Body of pancreas (tissue), 4 donors: ENCODE results near the gene ARHGEF17. TPM values are rescaled to one million over a fixed set of nuclear protein-coding genes. Genes with fewer than 3 reads are reported as not detected.

Experiments used
- ATAC-seq: fragments of 150-250 bp; one replicate; pipeline ENCODE4 v1.9.1; 2016
- DNase-seq, 4 donors: peaks; one replicate each; pipeline ENCODE4 v3.0.0-alpha.2; 2019
- H3K27ac ChIP-seq, 4 donors: fragments of 200-600 bp; sonication (generic); 1 replicate in 3 of 4; 2 replicates in 1 of 4; pipeline versions ENCODE4 v1.5.1 to v1.6.1; 2016 to 2019; ENCODE audit warnings: mild to moderate bottlenecking in 1 of 4, mixed read lengths in 1 of 4, moderate library complexity in 1 of 4
- H3K27me3 ChIP-seq, 2 donors: fragments of 200-600 bp; sonication (generic); one replicate each; pipeline ENCODE4 v1.6.0; 2016; ENCODE audit warnings: mild to moderate bottlenecking in 1 of 2
- H3K36me3 ChIP-seq, 2 donors: fragments of 200-600 bp; sonication (generic); replicated peaks in 1 of 2; 2 replicates each; pipeline ENCODE4 v1.5.1; 2016; ENCODE audit warnings: low read depth in 2 of 2; ENCODE audit not compliant: insufficient read depth in 1 of 2
- H3K4me1 ChIP-seq: fragments of 200-600 bp; sonication (generic); one replicate; pipeline ENCODE4 v1.6.0; 2016
- H3K4me3 ChIP-seq, 2 donors: fragments of 200-600 bp; sonication (generic); 1 replicate in 1 of 2; 2 replicates in 1 of 2; pipeline ENCODE4 v1.5.1; 2016 to 2019
- H3K9me3 ChIP-seq, 3 donors: fragments of 200-600 bp; sonication (generic); 1 replicate in 2 of 3; 2 replicates in 1 of 3; pipeline ENCODE4 v1.5.1; 2016
- POLR2A ChIP-seq, 3 donors: fragments of 450-650 bp; IDR thresholded peaks; one replicate each; pipeline ENCODE4 v1.6.1; 2016; ENCODE audit warnings: antibody characterized with exemption in 3 of 3, mild to moderate bottlenecking in 2 of 3
- WGBS, 2 donors: methylation state at CpG; one replicate each; pipeline ENCODE4 v1.1.5; 2017; 5-methylcytosine and 5-hydroxymethylcytosine counted together
- intact Hi-C: fragments of 100-400 bp; cut with DNase I; formaldehyde crosslinking; loops from one replicate; pipeline ENCODE4 v1.15.1; 2023
- total RNA-seq, 2 donors: library from RNA; depleted of rRNA; stranded (reverse); fragments of >200 nt; gene quantifications; one replicate each; pipeline ENCODE4 v1.1.0, GENCODE V29; 2016
- TF ChIP-seq, protein P1 (sequence below), 7 experiments: fragments of 450-650 bp in 4 of 7; fragments of 200-600 bp in 3 of 7; sonication (generic) in 3 of 7; IDR thresholded peaks; one replicate each; pipeline ENCODE4 v1.5.1; 2016 to 2019; ENCODE audit warnings: antibody characterized with exemption in 7 of 7

Gene ARHGEF17
- total RNA-seq, 2 donors from 2014 or later: 19.2 to 28.0 TPM

DNA sequence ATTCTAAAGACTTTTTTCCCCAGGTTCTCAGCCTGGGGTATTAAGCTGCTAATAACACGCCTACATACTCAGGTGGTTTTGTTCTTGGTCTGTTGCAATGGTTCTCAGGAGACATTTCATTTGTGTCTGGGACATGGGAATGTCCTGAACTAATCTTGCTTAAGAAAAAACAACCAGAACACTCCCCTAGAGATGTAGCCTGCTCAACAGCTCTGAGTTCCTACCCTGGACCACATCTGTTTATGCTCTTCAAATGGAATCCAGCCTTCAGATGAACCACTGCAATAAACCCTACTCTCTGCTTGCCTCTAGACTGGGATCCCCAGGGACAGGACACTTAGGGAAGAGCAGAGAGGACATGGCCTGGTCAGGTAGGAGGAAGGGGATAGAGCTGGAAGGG is 98.1 kb downstream of the ARHGEF17 start:
- Histone ChIP-seq H3K4me1 (no peaks in the 10 kb centered on the region), H3K9me3 (no peaks in the 10 kb centered on the region), H3K4me3 (no peak overlapping the region), H3K36me3 (peaks cover 0 to 6% of the 10 kb centered on the region in 2 donors), H3K27ac (no peak overlapping the region), H3K27me3 (no peaks in the 10 kb centered on the region)
- 75 to 86% methylated on average over 1 of the region's 1 CpG for WGBS, 2 donors
- DNase-seq: no peak
- intact Hi-C loops: no loop called here
- no peak for ATAC-seq
- TF ChIP-seq POLR2A (IDR thresholded peaks at IDR 0.05): no peak
- TF ChIP-seq, protein P1, sequence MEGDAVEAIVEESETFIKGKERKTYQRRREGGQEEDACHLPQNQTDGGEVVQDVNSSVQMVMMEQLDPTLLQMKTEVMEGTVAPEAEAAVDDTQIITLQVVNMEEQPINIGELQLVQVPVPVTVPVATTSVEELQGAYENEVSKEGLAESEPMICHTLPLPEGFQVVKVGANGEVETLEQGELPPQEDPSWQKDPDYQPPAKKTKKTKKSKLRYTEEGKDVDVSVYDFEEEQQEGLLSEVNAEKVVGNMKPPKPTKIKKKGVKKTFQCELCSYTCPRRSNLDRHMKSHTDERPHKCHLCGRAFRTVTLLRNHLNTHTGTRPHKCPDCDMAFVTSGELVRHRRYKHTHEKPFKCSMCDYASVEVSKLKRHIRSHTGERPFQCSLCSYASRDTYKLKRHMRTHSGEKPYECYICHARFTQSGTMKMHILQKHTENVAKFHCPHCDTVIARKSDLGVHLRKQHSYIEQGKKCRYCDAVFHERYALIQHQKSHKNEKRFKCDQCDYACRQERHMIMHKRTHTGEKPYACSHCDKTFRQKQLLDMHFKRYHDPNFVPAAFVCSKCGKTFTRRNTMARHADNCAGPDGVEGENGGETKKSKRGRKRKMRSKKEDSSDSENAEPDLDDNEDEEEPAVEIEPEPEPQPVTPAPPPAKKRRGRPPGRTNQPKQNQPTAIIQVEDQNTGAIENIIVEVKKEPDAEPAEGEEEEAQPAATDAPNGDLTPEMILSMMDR (IDR thresholded peaks at IDR 0.05): no peak

DNA sequence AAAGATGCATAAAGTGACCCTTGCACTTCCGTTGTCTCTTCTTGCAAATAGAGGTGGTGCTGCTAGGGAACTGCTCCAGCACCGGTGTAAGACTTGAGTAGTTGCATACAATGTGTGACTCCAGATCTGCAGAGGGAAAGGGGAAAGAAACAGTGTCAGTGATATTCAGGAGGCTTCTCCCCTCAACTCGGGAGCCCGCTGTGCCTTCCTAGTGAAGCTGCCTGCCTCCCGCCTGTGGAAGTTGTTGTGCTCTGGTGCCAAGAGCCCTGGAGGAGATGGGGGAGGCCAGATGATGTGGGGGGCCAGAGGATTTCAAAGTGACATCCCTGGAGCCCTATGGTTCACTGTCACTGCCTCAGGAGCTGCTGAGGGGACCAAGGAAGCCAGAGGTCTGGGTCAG is 98.5 kb downstream of the ARHGEF17 start:
- no peaks in the 10 kb centered on the region for H3K4me1 ChIP-seq
- intact Hi-C loops: no loop called here
- WGBS, 2 donors: 85 to 86% methylated on average over 5 of the region's 5 CpGs
- no peak overlapping the region for H3K27ac ChIP-seq
- ATAC-seq (no peak), DNase-seq (no peak)
- no peak overlapping the region for H3K4me3 ChIP-seq
- H3K9me3 ChIP-seq: no peaks in the 10 kb centered on the region
- peaks cover 0 to 6% of the 10 kb centered on the region in 2 donors for H3K36me3 ChIP-seq
- H3K27me3 ChIP-seq: no peaks in the 10 kb centered on the region
- TF ChIP-seq, protein P1 (IDR thresholded peaks at IDR 0.05): no peak
- TF ChIP-seq POLR2A (IDR thresholded peaks at IDR 0.05): no peak

DNA sequence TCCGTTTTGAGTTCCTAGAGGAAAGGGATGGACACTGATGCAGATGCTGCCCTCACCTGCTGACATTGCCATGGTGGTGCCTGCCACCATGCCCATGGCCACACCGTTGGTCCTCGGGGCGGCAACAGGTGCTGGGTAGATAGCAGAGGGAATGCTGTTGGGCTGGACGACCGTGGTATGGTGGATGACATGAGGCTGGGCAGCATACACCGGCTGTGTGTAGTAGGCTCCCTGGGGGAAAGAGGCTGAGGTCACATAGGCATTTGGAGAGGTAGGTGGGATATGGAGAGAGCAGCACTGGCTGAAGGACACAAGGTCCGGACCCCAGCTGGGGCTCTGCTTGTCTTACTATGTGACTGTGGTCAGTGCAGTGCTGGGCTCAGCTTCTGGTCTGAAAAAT is 101.4 kb downstream of the ARHGEF17 start:
- WGBS, 2 donors: 90 to 95% methylated on average over 8 of the region's 8 CpGs
- Histone ChIP-seq H3K36me3 (peaks cover 0 to 6% of the 10 kb centered on the region in 2 donors), H3K27ac (no peak overlapping the region), H3K4me1 (no peaks in the 10 kb centered on the region), H3K9me3 (no peaks in the 10 kb centered on the region), H3K27me3 (no peaks in the 10 kb centered on the region), H3K4me3 (no peak overlapping the region)
- intact Hi-C loops: no loop called here
- DNase-seq: no peak
- TF ChIP-seq POLR2A (IDR thresholded peaks at IDR 0.05): no peak
- TF ChIP-seq, protein P1 (IDR thresholded peaks at IDR 0.05): no peak
- ATAC-seq: no peak

DNA sequence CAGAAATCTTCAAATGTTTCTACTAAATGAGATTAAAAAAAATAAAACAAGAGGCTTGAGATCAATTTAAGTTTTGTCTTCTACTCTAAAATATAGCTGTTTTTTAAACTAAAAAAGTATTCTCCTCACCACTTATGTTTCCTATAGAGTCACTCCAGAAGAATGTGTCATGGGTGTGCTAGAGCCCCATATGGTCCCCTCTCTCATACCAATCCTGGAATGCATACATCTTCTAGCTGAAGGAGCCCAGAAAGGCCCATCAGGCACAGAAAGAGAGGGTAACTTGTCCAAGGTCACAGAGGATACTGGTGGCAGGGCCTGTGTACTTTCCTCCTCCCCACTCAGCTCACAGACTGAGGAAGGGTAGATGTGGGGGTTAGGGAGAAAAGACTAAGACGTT is 102.6 kb downstream of the ARHGEF17 start:
- H3K9me3 ChIP-seq: no peaks in the 10 kb centered on the region
- peaks cover 0 to 6% of the 10 kb centered on the region in 2 donors for H3K36me3 ChIP-seq
- DNase-seq (no peak), ATAC-seq (no peak)
- H3K27me3 ChIP-seq: no peaks in the 10 kb centered on the region
- H3K4me3 ChIP-seq: no peak overlapping the region
- 42 to 57% methylated on average over 1 of the region's 1 CpG for WGBS, 2 donors
- TF ChIP-seq POLR2A (IDR thresholded peaks at IDR 0.05): no peak
- TF ChIP-seq, protein P1 (IDR thresholded peaks at IDR 0.05): no peak
- intact Hi-C loops: no loop called here
- H3K4me1 ChIP-seq: no peaks in the 10 kb centered on the region
- H3K27ac ChIP-seq: no peak overlapping the region

DNA sequence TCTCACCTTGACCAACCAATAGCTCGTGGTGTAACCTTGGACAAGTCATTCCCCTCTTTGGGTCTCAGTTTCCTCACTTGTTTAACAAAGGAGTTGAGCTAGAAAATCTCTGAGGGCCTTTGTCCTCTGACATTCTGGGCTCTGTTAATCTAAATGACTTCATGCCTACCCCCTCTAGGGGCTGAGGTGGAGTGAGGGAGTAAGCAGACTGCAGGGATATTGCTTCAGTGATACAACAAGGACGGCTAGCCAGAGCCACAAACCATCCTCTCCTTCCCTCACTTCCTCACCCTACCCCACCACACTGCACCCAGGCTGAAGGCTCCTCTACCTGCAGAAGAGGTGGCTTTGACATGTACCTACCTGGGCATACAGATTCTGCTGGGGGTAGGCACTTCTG is 103.0 kb downstream of the ARHGEF17 start:
- ATAC-seq: no peak
- 79 to 82% methylated on average over 2 of the region's 2 CpGs for WGBS, 2 donors
- H3K4me3 ChIP-seq: no peak overlapping the region
- DNase-seq: no peak
- H3K36me3 ChIP-seq: peaks cover 0 to 6% of the 10 kb centered on the region in 2 donors
- TF ChIP-seq, protein P1 (IDR thresholded peaks at IDR 0.05): no peak
- TF ChIP-seq POLR2A (IDR thresholded peaks at IDR 0.05): no peak
- H3K4me1 ChIP-seq: no peaks in the 10 kb centered on the region
- no peak overlapping the region for H3K27ac ChIP-seq
- intact Hi-C loops: no loop called here
- no peaks in the 10 kb centered on the region for H3K27me3 ChIP-seq
- H3K9me3 ChIP-seq: no peaks in the 10 kb centered on the region
